Adrenal gland (tissue), 12 donors: ENCODE results near the gene IVNS1ABP. TPM values are rescaled to one million over a fixed set of nuclear protein-coding genes. Genes with fewer than 3 reads are reported as not detected.

Experiments
- DNase-seq, 7 donors: peaks; one replicate each; pipeline ENCODE4 v3.0.0-alpha.2; 2019 to 2020
- H3K27ac ChIP-seq, 5 donors: fragments of 200-600 bp; sonication (generic) in 4 of 5; 1 replicate in 3 of 5; 2 replicates in 2 of 5; pipeline versions ENCODE4 v1.5.1 to v1.8.0; 2016 to 2020; ENCODE audit warnings: mild to moderate bottlenecking in 1 of 5
- H3K27me3 ChIP-seq: fragments of 200-600 bp; 2 replicates; pipeline ENCODE4 v1.8.0; 2021
- H3K36me3 ChIP-seq, 2 donors: fragments of 200-600 bp; replicated peaks in 1 of 2; 1 replicate in 1 of 2; 2 replicates in 1 of 2; pipeline versions ENCODE4 v1.5.1 to v1.8.0; 2018 to 2022
- H3K4me1 ChIP-seq, 2 donors: fragments of 200-600 bp; replicated peaks in 1 of 2; 1 replicate in 1 of 2; 2 replicates in 1 of 2; pipeline versions ENCODE4 v1.5.1 to v1.8.0; 2018 to 2021
- H3K4me3 ChIP-seq, 4 donors: fragments of 200-600 bp; sonication (generic) in 3 of 4; one replicate each; pipeline ENCODE4 v1.5.1; 2016 to 2018
- H3K9me3 ChIP-seq, 3 donors: fragments of 200-600 bp; sonication (generic) in 1 of 3; replicated peaks in 1 of 3; 1 replicate in 2 of 3; 2 replicates in 1 of 3; pipeline versions ENCODE4 v1.5.1 to v1.8.0; 2016 to 2021
- POLR2A ChIP-seq, 2 donors: fragments of 450-650 bp; IDR thresholded peaks; one replicate each; pipeline ENCODE4 v1.6.1; 2017; ENCODE audit warnings: antibody characterized with exemption in 2 of 2, mild to moderate bottlenecking in 2 of 2, moderate library complexity in 1 of 2
- WGBS, 4 donors: extraction: QIAGEN DNeasy Blood & Tissue Kit in 2 of 4; methylation state at CpG; one replicate each; pipeline versions ENCODE4 v1.1.5 to v1.1.7; 2013 to 2017; 5-methylcytosine and 5-hydroxymethylcytosine counted together
- intact Hi-C, 2 donors: fragments of 100-400 bp; cut with DNase I; formaldehyde crosslinking; loops; one replicate each; pipeline versions ENCODE4 v1.14.1 to v1.15.0; 2022 to 2023
- polyA plus RNA-seq, 3 donors: library from polyadenylated mRNA; stranded (reverse); fragments of 200-250 nt in 2 of 3; fragments of 350-450 nt in 1 of 3; fragmentation: Illumina TruSeq in 1 of 3; extraction: RNeasy Lipid Tissue Mini Kit (QIAGEN cat#74804) in 1 of 3; gene quantifications; one replicate each; pipeline ENCODE4 v1.2.3, GENCODE V29; 2013 to 2014
- total RNA-seq, 9 donors: library from RNA; depleted of rRNA in 4 of 9; stranded (reverse); fragments of >200 nt in 4 of 9; fragments of 120-200 nt in 1 of 9; fragmentation: NEBNext Ultra II Directional in 1 of 9; extraction: Animal tissue kit (Norgen Biotek cat#: 25700) in 1 of 9; gene quantifications; one replicate each; pipeline versions ENCODE4 v1.1.0 to v1.2.4, GENCODE V29; 2013 to 2023
- TF ChIP-seq, protein P1 (sequence below), 6 experiments: fragments of 450-650 bp in 4 of 6; fragments of 200-600 bp in 2 of 6; sonication (generic) in 1 of 6; IDR thresholded peaks; 1 replicate in 5 of 6; 2 replicates in 1 of 6; pipeline versions ENCODE4 v1.5.1 to v1.8.0; 2016 to 2021; ENCODE audit warnings: antibody characterized with exemption in 6 of 6, mild to moderate bottlenecking in 2 of 6, moderate library complexity in 1 of 6
- donor health status: healthy with polysubstance abuse.
- donor health status: Bipolar disorder and iron deficiency.
- donor health status: DM: yes; HTN: yes; CAD: no.
- donor health status: DM: no; HTN: no; CAD: no.
- donor health status: DM: no; HTN: no; CAD: no.
- donor health status: DM: yes; HTN: yes; CAD: no.

The IVNS1ABP gene
- total and polyA plus RNA-seq, 12 donors, result 20.4 to 119 (median 40.5) TPM

DNA sequence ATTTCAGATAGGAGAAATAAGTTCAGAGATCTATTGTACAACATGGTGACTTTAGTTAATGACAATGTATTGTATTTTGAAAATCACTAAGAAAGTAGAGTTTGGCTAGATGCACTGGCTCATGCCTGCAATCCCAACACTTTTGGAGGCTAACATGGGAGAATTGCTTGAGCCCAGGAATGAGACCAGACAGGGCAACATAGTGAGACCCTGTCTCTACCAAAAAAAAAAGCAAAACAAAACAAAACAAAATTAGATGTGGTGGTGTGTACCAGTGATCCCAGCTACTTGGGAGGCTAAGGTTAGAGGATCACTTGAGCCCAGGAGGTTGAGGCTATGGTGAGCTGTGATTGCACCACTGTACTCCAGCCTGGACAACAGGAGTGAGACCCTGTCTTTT lies 27.2 kb downstream of the IVNS1ABP start:
- Histone ChIP-seq H3K4me3 (no peak overlapping the region), H3K36me3 (peaks cover 0 to 2% of the 10 kb centered on the region in 2 donors), H3K27ac (no peak overlapping the region), H3K9me3 (no peaks in the 10 kb centered on the region), H3K27me3 (no peaks in the 10 kb centered on the region), H3K4me1 (no peaks in the 10 kb centered on the region)
- DNase-seq, result no peak
- no peak for TF ChIP-seq POLR2A (IDR thresholded peaks at IDR 0.05)
- TF ChIP-seq, protein P1, sequence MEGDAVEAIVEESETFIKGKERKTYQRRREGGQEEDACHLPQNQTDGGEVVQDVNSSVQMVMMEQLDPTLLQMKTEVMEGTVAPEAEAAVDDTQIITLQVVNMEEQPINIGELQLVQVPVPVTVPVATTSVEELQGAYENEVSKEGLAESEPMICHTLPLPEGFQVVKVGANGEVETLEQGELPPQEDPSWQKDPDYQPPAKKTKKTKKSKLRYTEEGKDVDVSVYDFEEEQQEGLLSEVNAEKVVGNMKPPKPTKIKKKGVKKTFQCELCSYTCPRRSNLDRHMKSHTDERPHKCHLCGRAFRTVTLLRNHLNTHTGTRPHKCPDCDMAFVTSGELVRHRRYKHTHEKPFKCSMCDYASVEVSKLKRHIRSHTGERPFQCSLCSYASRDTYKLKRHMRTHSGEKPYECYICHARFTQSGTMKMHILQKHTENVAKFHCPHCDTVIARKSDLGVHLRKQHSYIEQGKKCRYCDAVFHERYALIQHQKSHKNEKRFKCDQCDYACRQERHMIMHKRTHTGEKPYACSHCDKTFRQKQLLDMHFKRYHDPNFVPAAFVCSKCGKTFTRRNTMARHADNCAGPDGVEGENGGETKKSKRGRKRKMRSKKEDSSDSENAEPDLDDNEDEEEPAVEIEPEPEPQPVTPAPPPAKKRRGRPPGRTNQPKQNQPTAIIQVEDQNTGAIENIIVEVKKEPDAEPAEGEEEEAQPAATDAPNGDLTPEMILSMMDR (IDR thresholded peaks at IDR 0.05), result no peak
- intact Hi-C loops, result no loop called here

DNA sequence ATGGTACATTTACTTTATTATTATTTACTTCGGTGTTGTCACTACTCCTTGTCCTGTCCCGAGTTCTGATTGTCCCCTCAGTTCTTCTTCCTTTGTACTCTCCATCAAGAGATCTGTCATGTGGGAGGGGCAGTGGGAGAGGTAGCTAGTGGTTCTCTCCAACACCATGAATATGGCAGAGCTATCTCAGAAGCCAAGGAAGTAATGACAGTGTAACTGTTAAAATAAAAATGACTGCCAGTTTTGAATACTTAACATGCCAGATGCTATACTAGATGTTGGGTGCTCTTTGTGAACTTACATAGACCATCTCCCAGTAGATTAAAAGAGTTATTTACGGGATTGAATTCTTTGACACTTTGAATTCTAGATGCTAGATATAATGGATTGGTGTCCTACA lies 28.6 kb downstream of the IVNS1ABP start:
- no peak overlapping the region for H3K27ac ChIP-seq
- H3K27me3 ChIP-seq, result no peaks in the 10 kb centered on the region
- no peak for TF ChIP-seq POLR2A (IDR thresholded peaks at IDR 0.05)
- TF ChIP-seq, protein P1 (IDR thresholded peaks at IDR 0.05), result no peak
- no peak overlapping the region for H3K4me3 ChIP-seq
- 89 to 95% (median 94%) methylated on average over 3 of the region's 3 CpGs for WGBS, 4 donors
- H3K4me1 ChIP-seq, result no peaks in the 10 kb centered on the region
- no peak for DNase-seq
- no peaks in the 10 kb centered on the region for H3K36me3 ChIP-seq
- intact Hi-C loops, result no loop called here
- H3K9me3 ChIP-seq, result no peaks in the 10 kb centered on the region

DNA sequence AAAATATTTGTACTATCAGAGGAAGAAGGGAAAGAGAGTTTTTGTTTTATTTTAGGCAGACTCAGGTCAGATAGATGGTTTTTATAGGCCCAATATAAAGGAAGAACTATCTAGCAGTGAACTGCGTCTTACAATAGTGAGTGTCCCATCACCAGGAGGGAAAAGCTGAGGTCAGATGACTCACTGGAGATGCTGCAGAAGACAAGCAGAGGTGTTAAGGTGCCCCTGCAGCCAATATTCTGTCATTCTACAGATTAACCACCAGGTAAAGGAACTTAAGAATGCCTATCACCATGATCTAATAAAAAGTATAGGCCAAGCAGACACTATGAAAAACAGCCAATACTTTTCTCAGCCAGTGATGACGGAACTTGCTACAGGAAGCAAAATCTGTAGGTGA lies 29.6 kb downstream of the IVNS1ABP start:
- no peaks in the 10 kb centered on the region for H3K4me1 ChIP-seq
- H3K27ac ChIP-seq, result no peak overlapping the region
- H3K36me3 ChIP-seq, result no peaks in the 10 kb centered on the region
- no peak overlapping the region for H3K4me3 ChIP-seq
- WGBS, 4 donors, result 88 to 94% (median 91%) methylated on average over 2 of the region's 2 CpGs
- TF ChIP-seq POLR2A (IDR thresholded peaks at IDR 0.05), result no peak
- TF ChIP-seq, protein P1 (IDR thresholded peaks at IDR 0.05), result no peak
- DNase-seq, result no peak
- no peaks in the 10 kb centered on the region for H3K9me3 ChIP-seq
- H3K27me3 ChIP-seq, result no peaks in the 10 kb centered on the region
- intact Hi-C loops, result no loop called here

DNA sequence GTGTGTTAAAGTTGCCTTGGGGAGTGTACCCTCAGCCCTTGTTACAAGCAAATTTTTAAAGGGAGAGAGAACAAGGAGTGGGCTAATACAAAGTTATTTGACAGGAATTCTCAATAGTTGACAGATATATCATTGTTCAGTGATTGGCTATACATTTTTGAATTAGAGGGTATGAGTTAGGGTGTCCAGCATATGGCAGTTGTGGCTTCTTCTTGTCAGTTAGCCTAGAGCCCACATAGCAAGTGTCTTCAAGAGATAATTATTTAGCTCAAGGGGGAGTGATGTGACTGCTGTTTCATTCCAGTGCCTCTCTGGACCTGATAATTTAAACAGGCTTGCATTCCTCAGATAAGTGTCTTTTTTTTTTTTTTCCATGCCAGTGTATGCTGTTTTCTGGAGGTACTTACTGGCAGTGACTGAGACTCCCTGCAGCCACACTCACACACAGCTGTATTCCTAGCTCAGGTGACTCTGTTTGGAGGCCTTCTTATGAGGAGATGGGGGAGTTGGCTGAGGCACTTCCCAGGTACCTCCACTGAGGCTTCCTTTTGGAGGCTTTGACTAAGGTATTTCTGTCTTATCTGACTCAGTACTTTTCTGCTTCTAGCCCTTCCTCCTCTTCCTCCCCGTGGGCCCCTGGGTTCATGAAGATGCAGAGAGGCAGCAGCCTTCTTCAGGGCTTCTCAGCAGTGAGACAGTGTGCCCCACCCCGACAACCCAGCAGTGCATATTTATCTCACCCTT lies 32.3 kb downstream of the IVNS1ABP start:
- WGBS, 4 donors, result 68 to 82% (median 75%) methylated on average over 2 of the region's 2 CpGs
- intact Hi-C loops, result no loop called here
- H3K36me3 ChIP-seq, result no peaks in the 10 kb centered on the region
- no peaks in the 10 kb centered on the region for H3K27me3 ChIP-seq
- no peak overlapping the region for H3K27ac ChIP-seq
- DNase-seq, result no peak
- no peak for TF ChIP-seq POLR2A (IDR thresholded peaks at IDR 0.05)
- TF ChIP-seq, protein P1 (IDR thresholded peaks at IDR 0.05), result no peak
- no peak overlapping the region for H3K4me3 ChIP-seq
- no peaks in the 10 kb centered on the region for H3K9me3 ChIP-seq
- H3K4me1 ChIP-seq, result no peaks in the 10 kb centered on the region
